Measurements from ENCODE around the gene LRRC23. TPM values are rescaled to one million over a fixed set of nuclear protein-coding genes. Genes with fewer than 3 reads are reported as not detected.
"Not testable (repeated sequence)": the region's sequence is repeated elsewhere in the genome, so short reads cannot be mapped to it uniquely, and the experiment has no call there.

LRRC23 gene
- total and polyA plus RNA-seq, 2 of the 4 experiments (the other 2 are of a cell fraction) = 11.1 to 11.4 TPM

DNA sequence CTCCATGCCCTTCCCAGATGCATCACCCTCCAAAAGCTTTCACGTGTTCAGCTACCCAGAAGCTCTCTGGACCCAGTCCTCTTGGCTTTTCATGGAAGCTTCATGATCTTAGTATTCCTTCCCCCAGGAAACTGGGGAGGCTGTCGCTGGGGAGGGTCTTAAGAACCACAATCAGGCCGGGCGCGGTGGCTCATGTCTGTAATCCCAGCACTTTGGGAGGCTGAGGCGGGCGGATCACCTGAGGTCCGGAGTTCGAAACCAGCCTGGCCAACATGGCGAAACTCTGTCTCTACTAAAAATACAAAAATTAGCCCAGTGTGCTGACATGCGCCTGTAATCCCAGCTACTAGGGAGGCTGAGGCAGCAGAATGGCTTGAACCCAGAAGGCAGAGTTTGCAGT, 3.5 kb downstream of the LRRC23 start:
- H3K9ac ChIP-seq (ENCODE audit: low read depth, low read length); H3K18ac ChIP-seq (ENCODE audit: low read depth, low read length); H3K9me3 ChIP-seq (ENCODE audit: control insufficient read depth, insufficient read depth, low read length); H3K9me1 ChIP-seq (ENCODE audit: insufficient read depth, low read length); in situ Hi-C loops (cut with MboI; ENCODE audit: low sequenced_read_pairs); POLR2A ChIA-PET (ENCODE audit: unreplicated experiment); H3K4me2 ChIP-seq (ENCODE audit: low read depth, low read length); H3K36me3 ChIP-seq (ENCODE audit: control insufficient read depth, insufficient read depth, low read length); H2AK9ac ChIP-seq (replicated peaks; ENCODE audit: low read depth, low read length, poor library complexity); H3K27me3 ChIP-seq (ENCODE audit: control insufficient read depth, insufficient read depth, low read length); intact Hi-C loops (cut with micrococcal nuclease); H3K4me3 ChIP-seq (ENCODE audit: insufficient read depth, low read depth, low read length); H2BK20ac ChIP-seq (ENCODE audit: low read depth, low read length); H3K27ac ChIP-seq (ENCODE audit: insufficient read depth, low read length); H3K4ac ChIP-seq (ENCODE audit: low read depth, low read length); H3K4me1 ChIP-seq (ENCODE audit: control insufficient read depth, insufficient read depth, low read length); H3K14ac ChIP-seq (replicated peaks; ENCODE audit: low read depth, low read length); H3K56ac ChIP-seq (ENCODE audit: extremely low read depth, insufficient read depth, low read length); BruUV-seq (replicated peaks); H2AK5ac ChIP-seq (ENCODE audit: low read depth, low read length); dilution Hi-C loops (cut with HindIII; ENCODE audit: low sequenced_read_pairs, unreplicated experiment); ATAC-seq (ENCODE audit: low read depth); H3K79me1 ChIP-seq (ENCODE audit: low read depth in 1 of 2, low read length in 2 of 2); H2BK15ac ChIP-seq (ENCODE audit: low read depth, low read length); H2AFZ ChIP-seq (replicated peaks; ENCODE audit: low read length, poor library complexity); H2BK120ac ChIP-seq (ENCODE audit: low read depth, low read length); H3K23ac ChIP-seq (ENCODE audit: low read depth, low read length); H4K20me1 ChIP-seq (ENCODE audit: insufficient read depth, low read length); H2BK5ac ChIP-seq (ENCODE audit: low read depth, low read length, poor library complexity, severe bottlenecking); H4K5ac ChIP-seq (ENCODE audit: low read depth, low read length); H4K91ac ChIP-seq (ENCODE audit: insufficient read depth, low read depth, low read length); H4K8ac ChIP-seq (ENCODE audit: low read depth in 2 of 2, low read length in 2 of 2); DNase-seq: not testable (repeated sequence)
- CTCF ChIA-PET = interaction anchor here (1.8 kb wide), 1 partner anchor 17 kb away, joined by 5 read pairs; no protein-coding TSS in a partner anchor
- WGBS, 2 experiments (ENCODE audit: extremely low coverage in 2 of 2, insufficient read length in 1 of 2) = no CpG with 5 or more reads among the region's 11 CpGs
